ENCODE results near the gene TAF1D.

- TF ChIP-seq CTCF (IDR thresholded peaks at IDR 0.05) = no peak
- TF ChIP-seq POLR2A (IDR thresholded peaks at IDR 0.05) = no peak
- no peak for TF ChIP-seq POLR2AphosphoS5 (IDR thresholded peaks at IDR 0.05; ENCODE audit: insufficient read depth in 1 of 2, low read depth in 1 of 2)
Measured at GRCh38 chr11:93724089-93724488, 17.2 kb downstream of the TAF1D start.
